ENCODE results near the gene THSD7A.

GRCh38 chr7:11424006-11424405, 408.0 kb downstream of the THSD7A start:
- TF ChIP-seq POLR2A (IDR thresholded peaks at IDR 0.05; ENCODE audit: low read depth, low read length) (no peak), TAF1 (IDR thresholded peaks at IDR 0.05; ENCODE audit: borderline replicate concordance, low read depth, low read length) (no peak)

All from GM12892 (cell line).